Right lobe of liver (tissue), 6 donors: ENCODE measurements around the gene MT1G. TPM values are rescaled to one million over a fixed set of nuclear protein-coding genes. Genes with fewer than 3 reads are reported as not detected.
A peak's percentile ranks its signal among the peaks of the same experiment; 100 is the strongest.

Source experiments
- ATAC-seq, 4 donors: fragments of 200-7000 bp; cut with Tn5 transposase; one replicate each; pipeline ENCODE4 v1.9.1; 2020; ENCODE audit warnings: mild to moderate bottlenecking in 4 of 4, moderate library complexity in 4 of 4
- DNase-seq, 3 donors: peaks; one replicate each; pipeline ENCODE4 v3.0.0-alpha.2; 2020
- H3K27ac ChIP-seq, 3 donors: fragments of 200-600 bp; one replicate each; pipeline ENCODE4 v1.8.0; 2022
- H3K27me3 ChIP-seq, 2 donors: fragments of 200-600 bp; one replicate each; pipeline ENCODE4 v1.8.0; 2022
- H3K36me3 ChIP-seq, 4 donors: fragments of 200-600 bp; sonication (generic) in 1 of 4; one replicate each; pipeline versions ENCODE4 v1.5.1 to v1.8.0; 2017 to 2022; ENCODE audit warnings: control low read depth in 1 of 4
- H3K4me1 ChIP-seq, 4 donors: fragments of 200-600 bp; sonication (generic) in 1 of 4; one replicate each; pipeline versions ENCODE4 v1.5.1 to v1.8.0; 2017 to 2022; ENCODE audit warnings: control low read depth in 1 of 4
- H3K4me3 ChIP-seq, 3 donors: fragments of 200-600 bp; one replicate each; pipeline ENCODE4 v1.8.0; 2022
- H3K9me3 ChIP-seq, 4 donors: fragments of 200-600 bp; sonication (generic) in 1 of 4; one replicate each; pipeline versions ENCODE4 v1.5.1 to v1.8.0; 2017 to 2022; ENCODE audit warnings: control low read depth in 1 of 4
- POLR2A ChIP-seq: fragments of 450-650 bp; IDR thresholded peaks from one replicate; pipeline ENCODE4 v1.6.1; 2017; ENCODE audit warnings: antibody characterized with exemption, mild to moderate bottlenecking
- WGBS: methylation state at CpG from one replicate; pipeline ENCODE4 v1.1.6; 2018; ENCODE audit warnings: low coverage, low lambda C conversion rate; ENCODE audit not compliant: insufficient coverage; ENCODE audit errors: missing lambda C conversion rate; 5-methylcytosine and 5-hydroxymethylcytosine counted together
- intact Hi-C, 2 donors: fragments of 100-400 bp; cut with DNase I; formaldehyde crosslinking; loops; one replicate each; pipeline versions ENCODE4 v1.11.2 to v1.14.1; 2022
- total RNA-seq, 6 experiments: library from RNA; depleted of rRNA in 2 of 6; stranded (reverse); fragments of >200 nt in 2 of 6; fragmentation: NEBNext Ultra II Directional in 3 of 6; extraction: Animal tissue kit (Norgen Biotek cat#: 25700) in 3 of 6; gene quantifications; one replicate each; pipeline versions ENCODE4 v1.1.0 to v1.2.4, GENCODE V29; 2016 to 2023
- TF ChIP-seq, protein P1 (sequence below), 4 donors: fragments of 200-600 bp in 3 of 4; fragments of 450-650 bp in 1 of 4; IDR thresholded peaks; one replicate each; pipeline versions ENCODE4 v1.5.1 to v1.8.0; 2016 to 2022; ENCODE audit warnings: antibody characterized with exemption in 4 of 4, mild to moderate bottlenecking in 2 of 4
- donor health status: DM: no; HTN: yes; CAD: no.
- donor health status: DM: no; HTN: no; CAD: no.
- donor health status: DM: no; HTN: no; CAD: no.
- donor health status: DM: no; HTN: yes; CAD: no.
- donor health status: DM: no; HTN: yes; CAD: no.

The MT1G gene
- total RNA-seq, 6 experiments from 2014 or later, result 490 to 8,056 (median 1,365) TPM

DNA sequence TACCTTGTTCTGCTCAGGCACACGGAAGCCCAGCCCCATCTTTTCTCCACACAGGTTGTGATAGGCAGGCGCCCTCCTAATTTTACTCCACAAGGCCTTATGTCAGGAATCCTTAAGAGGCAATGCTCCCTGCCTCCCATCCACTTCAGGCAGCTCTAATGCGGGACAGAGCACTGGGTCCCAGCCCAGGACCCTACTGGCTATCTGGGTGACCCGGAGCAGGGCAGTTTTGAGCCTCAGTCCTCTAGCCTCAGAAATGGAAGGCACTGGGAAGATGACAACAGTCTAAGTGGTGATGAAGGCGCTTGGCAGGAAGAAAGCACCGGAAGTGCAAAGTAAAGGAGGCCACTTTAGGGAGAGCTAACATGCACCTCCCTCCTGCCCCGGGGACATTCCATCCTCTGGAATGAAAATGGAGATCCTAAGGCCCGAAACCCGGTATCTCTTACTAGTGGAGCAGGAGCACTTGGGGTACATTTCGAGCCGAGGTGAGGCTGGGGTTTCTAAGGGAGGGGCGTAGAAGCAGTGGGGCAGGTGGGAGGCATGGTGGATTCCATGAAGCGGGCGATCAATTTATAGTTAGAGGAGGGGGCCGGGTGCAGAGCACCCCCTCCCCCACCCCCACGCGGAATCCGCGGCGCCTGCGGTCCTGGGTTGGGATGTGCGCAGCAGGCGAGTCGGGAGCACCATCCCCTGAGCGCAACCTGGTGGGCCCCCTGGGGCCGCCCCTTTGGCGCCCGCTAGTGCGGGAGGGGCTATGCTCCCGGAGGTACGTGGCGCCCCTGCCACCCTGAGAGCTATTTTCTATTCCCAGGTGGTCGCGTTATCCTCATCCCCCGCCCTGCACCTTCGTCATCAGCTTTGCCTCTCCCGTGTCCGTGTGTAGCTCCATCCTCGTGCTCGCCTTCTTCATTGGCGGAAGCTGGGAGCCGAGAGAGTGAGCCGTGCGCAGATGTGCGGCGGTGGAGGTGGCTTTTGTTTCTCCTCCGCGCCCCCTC, 5.2 kb downstream of the MT1G start:
- peaks cover 0 to 13% (median 0%) of the 10 kb centered on the region in 4 donors for H3K36me3 ChIP-seq
- DNase-seq (no peak), ATAC-seq (no peak)
- peaks cover 0 to 8% (median 0%) of the 10 kb centered on the region in 4 donors for H3K4me1 ChIP-seq
- H3K4me3 ChIP-seq, result no peak overlapping the region
- no peak overlapping the region for H3K27ac ChIP-seq
- WGBS, result 51% methylated on average over 31 of the region's 48 CpGs
- H3K9me3 ChIP-seq, result no peaks in the 10 kb centered on the region
- intact Hi-C loops, result no loop called here
- no peaks in the 10 kb centered on the region for H3K27me3 ChIP-seq
- TF ChIP-seq POLR2A, result no peak
- TF ChIP-seq, protein P1, sequence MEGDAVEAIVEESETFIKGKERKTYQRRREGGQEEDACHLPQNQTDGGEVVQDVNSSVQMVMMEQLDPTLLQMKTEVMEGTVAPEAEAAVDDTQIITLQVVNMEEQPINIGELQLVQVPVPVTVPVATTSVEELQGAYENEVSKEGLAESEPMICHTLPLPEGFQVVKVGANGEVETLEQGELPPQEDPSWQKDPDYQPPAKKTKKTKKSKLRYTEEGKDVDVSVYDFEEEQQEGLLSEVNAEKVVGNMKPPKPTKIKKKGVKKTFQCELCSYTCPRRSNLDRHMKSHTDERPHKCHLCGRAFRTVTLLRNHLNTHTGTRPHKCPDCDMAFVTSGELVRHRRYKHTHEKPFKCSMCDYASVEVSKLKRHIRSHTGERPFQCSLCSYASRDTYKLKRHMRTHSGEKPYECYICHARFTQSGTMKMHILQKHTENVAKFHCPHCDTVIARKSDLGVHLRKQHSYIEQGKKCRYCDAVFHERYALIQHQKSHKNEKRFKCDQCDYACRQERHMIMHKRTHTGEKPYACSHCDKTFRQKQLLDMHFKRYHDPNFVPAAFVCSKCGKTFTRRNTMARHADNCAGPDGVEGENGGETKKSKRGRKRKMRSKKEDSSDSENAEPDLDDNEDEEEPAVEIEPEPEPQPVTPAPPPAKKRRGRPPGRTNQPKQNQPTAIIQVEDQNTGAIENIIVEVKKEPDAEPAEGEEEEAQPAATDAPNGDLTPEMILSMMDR (IDR thresholded peaks at IDR 0.05), result no peak

DNA sequence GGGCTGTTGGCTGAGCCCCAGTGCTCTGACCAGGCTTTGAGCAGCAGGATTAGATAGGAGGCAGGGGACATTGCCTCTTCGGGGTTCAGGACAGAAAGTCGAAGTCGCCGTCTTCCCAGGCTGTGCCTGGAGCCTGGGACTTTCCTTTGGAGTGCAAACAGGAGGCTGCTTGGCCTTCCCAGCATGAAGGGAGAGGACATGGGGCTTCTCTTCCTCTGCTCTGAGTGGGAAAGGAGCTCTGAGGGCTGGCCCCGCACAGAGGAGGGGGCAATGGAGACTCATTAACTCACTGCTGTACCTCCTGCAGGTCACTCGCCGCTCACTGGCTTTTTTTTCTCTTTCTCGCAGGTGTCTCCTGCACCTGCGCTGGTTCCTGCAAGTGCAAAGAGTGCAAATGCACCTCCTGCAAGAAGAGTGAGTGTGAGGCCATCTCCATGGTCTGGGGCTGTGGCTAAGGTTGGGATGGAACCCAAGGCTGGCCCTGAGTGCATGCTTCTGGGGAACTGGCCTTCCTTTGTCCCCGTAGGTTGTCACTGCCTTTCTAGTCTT, 9.5 kb downstream of the MT1G start:
- intact Hi-C loops, result no loop called here
- H3K36me3 ChIP-seq, result peaks cover 0 to 13% (median 0%) of the 10 kb centered on the region in 4 donors
- ATAC-seq, result peak in 1 of 4 donors; percentile 0
- H3K27ac ChIP-seq, result peak overlapping the region; percentile 63 to 91 (median 67)
- WGBS, result 56% methylated on average over 6 of the region's 10 CpGs
- TF ChIP-seq, protein P1 (IDR thresholded peaks at IDR 0.05), result no peak
- no peak for TF ChIP-seq POLR2A
- H3K9me3 ChIP-seq, result no peaks in the 10 kb centered on the region
- H3K4me1 ChIP-seq, result peaks cover 0 to 8% (median 1%) of the 10 kb centered on the region in 4 donors
- DNase-seq, result peak in 2 of 3 donors; percentile 65 to 79
- peak overlapping the region; percentile 58 to 78 (median 61) for H3K4me3 ChIP-seq
- no peaks in the 10 kb centered on the region for H3K27me3 ChIP-seq

DNA sequence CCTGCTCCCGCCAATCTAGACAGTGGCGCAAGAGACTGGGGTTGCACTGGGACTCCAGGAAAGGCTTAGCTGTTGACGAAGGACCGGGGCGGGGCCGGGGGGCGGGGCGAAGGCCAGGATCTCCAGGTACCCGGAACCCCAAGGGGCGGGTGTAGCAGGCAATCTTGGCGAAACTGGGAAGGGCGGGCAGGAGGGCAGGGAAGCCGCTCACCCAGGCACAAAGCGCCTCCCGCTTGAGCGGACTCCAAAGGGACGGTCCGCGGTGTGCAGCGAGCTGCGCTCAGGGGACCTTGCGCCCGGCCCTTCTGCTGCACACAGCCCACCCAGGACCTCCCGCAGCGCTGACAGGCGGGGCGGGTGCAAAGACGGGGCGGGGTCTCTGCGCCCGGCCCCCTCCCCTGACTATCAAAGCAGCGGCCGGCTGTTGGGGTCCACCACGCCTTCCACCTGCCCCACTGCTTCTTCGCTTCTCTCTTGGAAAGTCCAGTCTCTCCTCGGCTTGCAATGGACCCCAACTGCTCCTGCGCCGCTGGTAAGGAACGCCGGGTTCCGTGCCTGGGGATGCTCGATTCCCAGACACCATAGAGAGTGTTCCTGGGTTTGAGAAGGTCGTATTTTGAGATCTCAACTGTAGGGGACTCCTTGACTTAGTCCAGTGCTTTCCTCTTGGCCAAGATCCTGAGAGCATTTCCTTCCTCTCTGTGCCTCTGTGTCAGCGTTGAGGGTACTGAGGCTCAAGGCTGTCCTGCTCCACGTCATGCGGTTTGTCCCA, 10.1 kb downstream of the MT1G start, which contains the start of gene MT1F:
TSS of gene MT1F (plus strand) at position 405 of the 772 bp plus-strand sequence. CDS start at position 505, 100 bp downstream.
- H3K27ac ChIP-seq, result peak within 1 kb of the TSS; percentile 63 to 91 (median 67)
- WGBS, result 2% methylated on average over 19 of the region's 46 CpGs
- DNase-seq (peak; percentile 92 to 99 (median 98)), ATAC-seq (peak; percentile 86 to 93 (median 90))
- TF ChIP-seq, protein P1 (IDR thresholded peaks at IDR 0.05), result no peak
- TF ChIP-seq POLR2A, result peak; percentile 64
- intact Hi-C loops, result no loop called here
- H3K27me3 ChIP-seq, result no peaks in the 10 kb centered on the region
- no peaks in the 10 kb centered on the region for H3K9me3 ChIP-seq
- H3K4me3 ChIP-seq, result peak within 1 kb of the TSS; percentile 58 to 78 (median 61)
- peaks cover 0 to 13% (median 0%) of the 10 kb centered on the region in 4 donors for H3K36me3 ChIP-seq
- peaks cover 0 to 8% (median 1%) of the 10 kb centered on the region in 4 donors for H3K4me1 ChIP-seq

DNA sequence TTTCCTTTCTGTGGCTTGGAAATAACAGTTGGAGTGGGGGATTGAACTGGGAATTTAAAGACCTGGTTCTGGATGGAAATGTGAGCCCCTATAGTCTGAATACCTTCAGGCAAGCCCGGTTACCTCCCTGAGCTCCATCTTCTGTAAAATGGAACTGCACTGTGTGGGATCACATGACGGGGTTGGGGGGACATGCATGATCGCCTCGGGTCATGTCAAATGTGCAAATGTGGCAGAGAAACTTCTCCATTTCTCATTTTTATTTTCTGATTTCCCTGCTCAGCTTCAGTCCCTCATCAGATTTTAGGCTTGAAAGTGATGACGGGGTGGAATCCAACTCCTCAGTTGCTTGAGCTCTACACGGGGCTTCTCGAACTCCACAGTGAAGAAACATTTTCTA, 14.6 kb downstream of the MT1G start:
- TF ChIP-seq, protein P1 (IDR thresholded peaks at IDR 0.05), result no peak
- TF ChIP-seq POLR2A, result no peak
- Histone ChIP-seq H3K4me1 (peaks cover 0 to 9% (median 0%) of the 10 kb centered on the region in 4 donors), H3K4me3 (no peak overlapping the region), H3K27ac (no peak overlapping the region), H3K9me3 (no peaks in the 10 kb centered on the region), H3K36me3 (no peaks in the 10 kb centered on the region), H3K27me3 (no peaks in the 10 kb centered on the region)
- WGBS, result 93% methylated on average over 7 of the region's 7 CpGs
- no peak for DNase-seq
- ATAC-seq, result no peak
- intact Hi-C loops, result no loop called here
